Sciatic nerve (tissue), 2 donors: ENCODE results near the gene EHF. TPM values are rescaled to one million over a fixed set of nuclear protein-coding genes. Genes with fewer than 3 reads are reported as not detected.
A peak's percentile ranks its signal among the peaks of the same experiment; 100 is the strongest.

ENCODE experiments used
- ATAC-seq: fragments of 200-7000 bp; cut with Tn5 transposase; one replicate; pipeline ENCODE4 v1.9.1; 2020; ENCODE audit warnings: mild to moderate bottlenecking, moderate library complexity
- DNase-seq: peaks from one replicate; pipeline ENCODE4 v3.0.0-alpha.2; 2020; ENCODE audit warnings: low spot score
- intact Hi-C: fragments of 100-400 bp; cut with DNase I; formaldehyde crosslinking; loops from one replicate; pipeline ENCODE4 v1.14.2; 2022
- total RNA-seq: library from RNA; stranded (reverse); fragmentation: NEBNext Ultra II Directional; extraction: Animal tissue kit (Norgen Biotek cat#: 25700); gene quantifications from one replicate; pipeline ENCODE4 v1.2.1, GENCODE V29; 2021
- donor health status: DM: no; HTN: no; CAD: no.
- donor health status: DM: no; HTN: no; CAD: no.

Gene EHF
- total RNA-seq, 1 donor from 2014 or later, result 0.18 TPM

DNA sequence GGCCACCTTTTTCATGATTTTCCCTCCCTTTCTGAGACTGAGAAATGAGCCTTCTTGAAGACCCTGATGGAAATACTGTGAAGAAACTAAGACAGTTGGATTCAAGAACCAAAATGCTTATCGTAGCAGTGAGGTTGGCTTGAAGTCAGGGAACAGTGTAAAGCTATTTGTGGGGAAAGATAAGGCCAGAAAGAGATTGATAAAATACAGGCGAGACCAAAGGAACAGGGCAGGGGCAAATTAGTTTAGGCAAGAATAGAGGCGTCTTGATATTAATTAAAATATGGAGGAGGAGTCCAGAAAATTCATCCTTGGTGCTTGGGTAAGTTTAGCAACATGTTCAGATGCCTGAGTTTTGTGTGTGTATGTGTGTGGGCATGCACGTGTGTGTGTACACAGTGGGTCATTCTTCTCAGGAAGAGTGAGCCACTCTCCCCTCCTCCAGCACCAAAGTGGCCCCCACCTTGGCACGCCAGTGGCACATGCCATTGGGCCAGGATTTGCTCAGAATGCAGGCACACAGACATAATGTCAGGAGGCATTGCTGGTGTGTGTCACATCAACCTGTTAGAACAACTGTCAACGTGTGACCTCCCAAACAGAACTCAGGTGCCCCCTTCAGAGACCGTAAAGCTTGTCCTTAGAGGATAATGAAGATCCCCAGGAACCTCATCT is 3.9 kb upstream of the EHF start:
- no peak for ATAC-seq
- DNase-seq, result no peak
- intact Hi-C loops, result no loop called here

DNA sequence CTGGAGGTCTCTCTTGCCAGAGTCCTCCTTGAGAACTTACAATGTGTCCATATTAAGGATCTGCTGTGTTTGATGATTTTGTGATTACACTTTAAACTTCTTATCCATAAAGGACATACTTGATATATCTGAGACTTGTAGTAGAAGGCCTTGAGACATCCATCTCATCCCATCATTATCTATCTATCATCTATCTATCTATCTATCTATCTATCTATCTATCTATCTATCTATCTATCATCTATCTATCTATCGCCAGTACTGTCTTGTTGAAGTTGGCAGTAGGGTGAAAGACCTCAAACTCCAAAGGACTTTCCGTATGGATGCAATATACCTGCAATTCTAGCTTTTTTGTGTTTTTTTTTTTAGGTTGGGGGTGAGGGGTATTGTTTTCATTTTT is 2.5 kb upstream of the EHF start:
- ATAC-seq (no peak), DNase-seq (no peak)
- intact Hi-C loops, result no loop called here

DNA sequence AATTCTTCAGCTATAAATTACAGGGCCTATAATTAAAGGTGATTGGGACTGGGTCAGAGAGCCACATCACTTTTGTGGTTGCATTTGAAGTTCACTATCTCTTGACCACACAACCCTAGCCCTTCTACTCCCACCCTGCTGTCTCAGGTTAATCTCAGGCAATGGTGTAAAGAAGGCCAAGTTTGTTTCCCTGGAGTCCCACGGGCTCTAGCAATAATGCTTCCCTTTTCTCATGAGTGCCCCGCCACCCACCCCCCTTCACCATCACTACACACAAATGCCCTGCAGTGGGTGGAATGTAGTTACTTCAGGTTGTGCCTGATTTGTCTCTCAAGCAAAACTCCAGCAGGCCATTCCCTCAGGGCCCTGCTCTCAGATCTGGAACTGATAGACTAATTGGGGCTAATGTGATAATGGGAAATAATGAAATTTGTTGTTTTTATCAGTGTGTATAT is 1.8 kb upstream of the EHF start:
- no peak for ATAC-seq
- intact Hi-C loops, result no loop called here
- no peak for DNase-seq

DNA sequence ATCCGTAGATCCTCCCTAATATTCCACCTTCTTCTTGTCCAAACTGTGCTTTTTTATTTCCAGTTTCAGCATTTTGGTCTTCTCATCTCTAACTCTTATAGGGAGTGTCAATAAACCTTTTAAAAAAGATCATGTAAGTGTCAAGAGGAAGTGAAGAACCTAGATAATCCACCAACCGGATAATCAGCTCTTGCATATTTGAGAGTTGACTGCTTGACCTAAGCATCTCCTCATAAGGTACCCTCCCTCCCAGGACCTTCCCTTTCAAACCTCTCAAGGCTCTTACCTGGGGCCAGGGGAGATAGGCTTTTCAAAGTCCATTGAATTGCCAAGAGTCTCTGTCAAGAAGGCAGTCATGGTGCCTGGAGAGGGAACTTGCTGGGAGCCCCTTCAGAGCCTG is 691 bp upstream of the EHF start:
- intact Hi-C loops, result no loop called here
- ATAC-seq, result no peak

DNA sequence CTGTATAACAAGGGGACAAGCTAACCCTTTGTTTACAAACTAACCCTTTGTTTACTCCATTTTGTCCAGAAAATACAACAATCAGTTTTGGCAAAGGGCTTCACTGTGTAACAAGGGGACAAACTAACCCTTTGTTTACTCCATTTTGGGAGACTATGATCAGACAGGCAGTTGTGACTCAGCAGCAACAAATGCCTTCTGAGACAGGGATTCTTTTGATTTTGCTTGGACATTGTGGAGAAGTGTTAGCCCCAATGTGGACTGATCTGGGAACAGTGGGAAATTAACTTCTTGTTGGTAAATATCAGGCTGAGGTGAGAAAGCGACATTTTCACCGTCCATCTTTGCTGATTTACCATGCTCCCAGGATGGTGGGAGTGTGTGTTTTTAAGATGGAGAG is 983 bp downstream of the EHF start:
- DNase-seq (no peak), ATAC-seq (no peak)
- intact Hi-C loops, result no loop called here

More for the DNA sequence above, 691 bp upstream of the EHF start:
- no peak for DNase-seq

DNA sequence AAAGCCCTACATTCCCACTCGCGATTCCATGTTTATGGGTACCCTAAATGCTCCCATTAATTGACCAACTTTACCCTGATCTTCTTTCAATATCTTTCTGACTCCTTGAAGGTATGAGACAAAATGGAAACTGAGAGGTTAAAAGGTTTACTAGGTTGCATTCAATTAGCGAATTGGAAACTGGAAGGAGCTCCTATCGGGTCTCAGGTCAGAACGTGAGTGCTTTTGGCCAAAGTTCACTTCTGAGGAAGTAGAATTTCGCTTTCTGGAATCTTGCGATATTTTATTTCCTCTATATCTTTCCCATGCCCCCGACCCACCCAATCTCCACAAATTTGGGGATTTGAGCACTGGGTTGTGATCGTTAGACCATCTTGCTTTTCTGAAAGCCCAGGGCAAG is 2.6 kb downstream of the EHF start:
- no peak for DNase-seq
- ATAC-seq, result no peak
- intact Hi-C loops, result no loop called here

DNA sequence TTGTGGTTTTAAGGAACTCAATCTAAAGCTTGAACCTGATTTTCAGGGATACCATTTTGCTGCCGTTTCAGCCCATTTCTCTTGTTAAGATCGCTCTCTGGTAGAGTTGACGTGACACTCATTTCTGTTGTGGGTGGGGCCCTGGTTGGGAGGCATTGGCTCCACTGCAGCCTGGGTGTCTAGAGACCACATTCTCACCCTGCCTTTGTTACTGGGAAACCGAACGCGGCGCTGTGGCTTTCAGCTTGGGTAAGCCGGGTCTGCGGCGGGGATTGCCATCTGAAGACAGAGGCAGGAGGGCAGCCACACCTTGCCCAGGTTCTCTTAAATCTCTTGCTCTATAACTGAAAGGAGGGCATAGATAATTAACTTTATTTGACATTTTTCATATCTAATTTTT is 3.2 kb downstream of the EHF start:
- DNase-seq (no peak), ATAC-seq (no peak)
- intact Hi-C loops, result no loop called here

DNA sequence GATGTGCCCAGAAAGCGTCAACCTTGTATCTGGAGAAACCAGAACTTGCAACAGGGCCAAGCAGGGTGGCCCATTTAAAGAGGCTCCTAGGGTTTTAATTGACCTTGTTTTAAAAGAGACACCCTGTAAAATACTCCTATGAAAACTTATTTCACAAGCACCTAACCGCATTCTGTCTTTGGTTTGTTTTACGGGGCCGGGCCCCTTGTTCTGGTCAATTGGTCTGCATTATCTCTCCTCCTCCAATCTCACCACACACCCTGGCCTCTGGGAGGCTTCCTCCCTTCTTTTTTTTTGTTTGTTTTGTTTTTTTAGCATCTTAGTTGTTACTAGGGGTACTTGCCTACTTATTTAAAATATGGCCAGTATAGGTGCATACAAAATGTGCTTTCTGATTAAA is 4.7 kb downstream of the EHF start:
- intact Hi-C loops, result no loop called here
- no peak for ATAC-seq
- DNase-seq, result no peak

DNA sequence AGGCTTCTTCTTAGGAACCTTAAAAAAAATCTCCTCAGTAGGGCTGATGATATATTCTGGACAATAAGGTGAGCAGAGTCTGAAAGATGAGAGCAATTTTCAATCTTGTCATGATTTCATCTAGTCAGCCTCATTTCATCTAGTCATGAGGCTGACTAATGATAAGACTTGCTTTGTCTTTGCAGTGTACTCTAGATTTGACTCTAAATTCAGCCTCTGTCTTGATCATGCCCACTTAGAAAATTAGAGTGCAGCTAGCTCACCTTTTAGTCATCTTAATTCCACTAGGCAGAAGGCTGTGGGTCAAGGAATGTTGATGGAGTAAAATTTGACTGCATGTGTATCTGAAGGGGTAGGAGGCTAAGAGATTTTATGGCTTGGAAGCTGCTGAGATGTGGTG is 5.5 kb downstream of the EHF start:
- no peak for DNase-seq
- no peak for ATAC-seq
- intact Hi-C loops, result no loop called here

DNA sequence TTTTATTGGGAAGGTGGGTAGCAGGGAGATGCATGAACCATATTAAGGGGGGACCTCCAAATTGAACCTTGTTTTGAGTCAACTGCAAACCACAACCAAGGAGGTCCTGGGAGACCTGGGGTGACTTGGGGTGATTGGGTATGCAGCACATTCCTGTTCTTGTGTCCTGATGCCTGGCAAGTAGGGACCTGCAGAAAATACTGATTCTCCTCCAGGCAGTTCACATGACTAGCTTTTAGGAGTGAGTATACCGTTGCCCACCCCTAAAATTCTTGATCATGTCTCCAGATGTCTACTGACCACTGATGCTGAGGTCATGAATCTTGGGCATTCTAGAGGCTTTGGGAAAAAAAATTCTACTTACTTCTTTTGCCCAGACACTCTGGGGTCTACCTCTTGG is 6.3 kb downstream of the EHF start:
- DNase-seq (no peak), ATAC-seq (no peak)
- intact Hi-C loops, result no loop called here

DNA sequence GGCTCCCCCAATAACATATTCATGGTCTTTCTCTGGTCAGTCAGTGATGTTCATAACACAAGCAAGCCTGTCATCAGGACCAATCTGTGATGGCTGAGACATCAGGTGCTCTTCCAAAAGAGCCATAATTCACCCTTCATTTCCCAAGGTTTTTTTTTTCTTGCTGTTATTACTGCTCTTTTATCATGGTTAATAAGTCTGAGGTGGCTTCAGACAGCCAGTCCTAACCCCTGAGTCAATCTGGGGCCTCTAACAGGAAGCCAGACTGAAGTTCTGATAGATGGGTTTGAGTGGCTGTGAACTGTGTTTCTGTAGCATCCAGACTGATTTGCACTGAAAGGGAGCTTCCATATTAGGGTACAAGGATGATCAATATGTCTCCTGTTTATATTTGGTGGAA is 8.8 kb downstream of the EHF start:
- ATAC-seq, result no peak
- DNase-seq, result no peak
- intact Hi-C loops, result no loop called here

DNA sequence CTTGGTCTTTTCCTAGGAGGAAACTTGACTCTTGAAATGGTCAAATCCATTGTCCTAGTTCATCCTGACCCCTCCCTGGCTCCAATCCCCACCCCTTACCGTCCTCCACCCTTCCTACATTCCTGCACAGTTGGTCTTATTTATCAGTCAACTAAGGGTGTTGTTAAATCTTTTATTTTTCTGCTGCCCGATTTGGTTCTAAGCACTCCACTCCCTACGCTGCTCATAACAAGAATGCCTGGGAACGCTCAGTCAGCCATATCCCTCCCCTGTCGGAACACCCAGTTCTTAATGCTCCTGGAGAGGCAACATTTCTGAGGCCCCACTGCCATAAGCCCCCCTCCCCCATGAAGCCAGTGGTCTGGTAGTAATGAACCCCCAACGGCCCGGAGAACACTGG is 9.7 kb downstream of the EHF start:
- peak; percentile 54 for ATAC-seq
- intact Hi-C loops, result no loop called here
- DNase-seq, result no peak

DNA sequence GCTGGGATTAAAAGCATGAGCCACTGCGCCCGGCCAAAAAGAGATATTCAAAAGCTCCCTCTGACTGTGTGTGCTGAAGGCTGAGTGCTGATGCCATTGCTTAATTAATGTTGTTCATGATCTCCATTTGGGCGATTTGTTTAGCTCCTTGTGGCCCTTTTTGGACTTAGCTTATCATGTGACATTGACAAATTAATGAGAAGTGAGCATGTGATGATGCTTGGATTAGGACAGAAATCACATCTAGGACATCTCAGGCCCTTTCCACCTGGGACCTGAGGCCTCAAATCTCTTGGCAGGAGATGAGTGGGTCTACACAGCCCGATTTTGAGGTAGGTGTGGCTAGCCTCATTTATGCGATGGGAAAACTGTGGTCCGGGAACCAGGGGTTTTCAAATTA is 10.4 kb downstream of the EHF start:
- DNase-seq, result no peak

DNA sequence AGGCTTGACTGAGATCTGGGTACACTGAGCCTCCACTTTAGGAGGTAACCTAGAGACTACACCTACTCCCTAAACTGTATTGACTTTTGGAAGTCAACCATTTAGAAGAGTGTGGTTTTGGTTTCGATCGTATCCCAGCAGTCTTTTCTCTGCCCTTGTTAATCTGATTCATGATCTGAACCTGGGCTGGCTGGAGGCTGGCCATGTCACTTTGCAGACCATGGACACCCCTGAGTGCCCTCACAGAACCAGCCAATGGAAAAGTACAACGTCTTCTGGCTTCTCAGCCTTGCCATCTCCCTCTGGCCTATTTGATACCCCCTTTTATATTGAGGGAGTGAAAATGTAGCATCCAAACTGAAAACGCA is 10.8 kb downstream of the EHF start:
- intact Hi-C loops, result no loop called here
- ATAC-seq, result no peak

More for the DNA sequence above, 10.4 kb downstream of the EHF start:
- ATAC-seq, result no peak
- intact Hi-C loops, result no loop called here

DNA sequence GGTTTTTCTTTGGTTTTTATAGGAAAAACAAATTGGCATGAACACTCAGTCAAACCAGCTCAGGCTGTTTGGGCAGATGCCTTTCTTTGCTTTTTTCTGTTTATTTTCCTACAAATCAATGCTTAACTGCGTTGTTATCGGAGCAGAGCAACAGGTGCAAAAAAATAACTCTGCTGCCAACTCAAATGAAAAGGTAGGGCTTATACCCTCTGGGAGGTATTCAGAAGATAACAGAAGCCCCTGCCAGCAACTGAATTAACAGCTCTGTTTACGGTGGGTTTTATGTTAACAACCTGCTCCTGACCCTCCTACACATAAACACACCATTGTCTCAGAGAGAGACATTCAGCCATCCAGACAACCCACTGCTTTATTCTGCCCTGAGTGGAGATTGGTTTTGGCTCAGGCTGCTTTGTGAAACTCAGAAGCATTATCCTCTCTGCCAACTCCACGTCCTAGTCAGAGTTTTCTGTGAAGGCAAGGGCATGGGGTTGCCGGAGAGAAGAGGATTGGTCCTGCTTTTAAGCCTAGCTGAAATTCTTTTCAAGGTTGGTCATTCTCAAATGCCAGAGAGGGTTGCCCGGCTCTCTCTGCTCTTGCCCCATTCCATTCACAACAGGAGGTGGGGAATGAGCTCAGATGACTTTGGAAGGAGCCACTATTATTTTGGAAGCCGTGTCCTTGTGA is 11.4 kb downstream of the EHF start:
- intact Hi-C loops, result no loop called here
- no peak for DNase-seq
- peak; percentile 49 for ATAC-seq

More for the DNA sequence above, 10.8 kb downstream of the EHF start:
- no peak for DNase-seq

DNA sequence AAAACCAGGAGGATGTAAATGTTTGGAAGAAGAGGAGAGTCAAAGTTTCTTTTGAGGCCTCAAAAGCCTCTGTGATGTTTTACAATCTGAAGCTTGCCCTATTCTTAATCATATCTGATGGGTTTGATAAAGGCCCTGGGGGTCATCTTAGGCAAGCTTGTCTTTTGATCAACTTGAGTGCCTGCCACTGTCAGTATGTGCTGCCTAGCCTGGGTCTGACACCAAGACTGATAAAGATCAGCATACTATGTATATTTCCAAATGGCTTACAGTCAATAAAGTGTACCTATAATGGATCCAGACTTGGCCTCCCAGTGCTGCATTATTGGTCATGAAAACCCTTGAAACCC is 12.7 kb downstream of the EHF start:
- intact Hi-C loops, result no loop called here
- no peak for DNase-seq
- ATAC-seq, result no peak

DNA sequence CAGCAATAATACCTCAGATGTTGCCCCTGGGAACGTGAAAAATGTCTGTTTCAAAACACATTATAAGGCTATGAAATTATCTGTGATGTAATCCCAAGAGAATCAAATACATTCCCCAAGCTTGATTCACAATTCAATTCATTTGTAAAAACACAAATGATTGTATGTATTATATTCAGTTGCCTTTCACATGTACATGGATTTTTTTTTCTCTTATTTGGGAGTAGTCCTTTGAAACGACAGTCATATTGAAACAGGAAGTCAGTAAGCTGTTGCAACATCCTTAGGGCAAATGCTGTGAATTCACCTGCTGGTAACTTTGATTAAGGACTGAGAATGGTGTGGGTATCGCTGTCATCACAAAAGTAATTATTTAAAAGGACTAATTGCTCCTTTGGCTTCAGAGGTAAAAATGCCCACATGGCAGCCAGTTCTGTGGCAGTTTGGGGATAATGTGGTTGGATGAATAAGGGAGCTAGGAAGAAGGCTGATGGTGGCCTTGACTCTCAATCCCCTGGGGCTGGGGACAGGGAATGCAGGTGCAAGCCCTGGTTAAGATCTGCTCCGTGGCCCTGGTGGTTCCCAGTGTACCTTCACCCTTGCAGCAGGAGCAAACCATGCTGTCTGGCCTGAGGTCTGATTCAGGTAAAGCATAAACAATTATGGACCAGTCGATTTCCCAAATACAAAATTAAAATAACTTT is 13.2 kb downstream of the EHF start:
- DNase-seq (no peak), ATAC-seq (no peak)
- intact Hi-C loops, result no loop called here

DNA sequence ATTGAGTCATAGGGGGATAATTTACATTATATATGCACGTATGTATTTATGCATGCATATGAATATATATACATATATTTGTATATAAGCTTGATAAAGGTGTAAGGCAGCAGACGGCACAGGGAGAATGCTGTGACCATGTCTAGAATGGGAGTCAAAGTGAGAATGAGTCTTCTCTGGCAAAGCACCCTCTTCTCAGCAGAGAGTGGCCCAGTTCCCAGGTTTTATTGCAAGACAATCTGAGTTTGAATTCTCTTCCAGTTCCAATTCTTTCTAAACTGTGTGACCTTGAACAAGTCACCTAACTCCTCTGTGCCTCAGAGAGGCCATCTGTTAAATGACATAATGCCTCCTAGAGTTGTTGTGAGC is 13.8 kb downstream of the EHF start:
- ATAC-seq, result no peak
- intact Hi-C loops, result no loop called here
- no peak for DNase-seq

DNA sequence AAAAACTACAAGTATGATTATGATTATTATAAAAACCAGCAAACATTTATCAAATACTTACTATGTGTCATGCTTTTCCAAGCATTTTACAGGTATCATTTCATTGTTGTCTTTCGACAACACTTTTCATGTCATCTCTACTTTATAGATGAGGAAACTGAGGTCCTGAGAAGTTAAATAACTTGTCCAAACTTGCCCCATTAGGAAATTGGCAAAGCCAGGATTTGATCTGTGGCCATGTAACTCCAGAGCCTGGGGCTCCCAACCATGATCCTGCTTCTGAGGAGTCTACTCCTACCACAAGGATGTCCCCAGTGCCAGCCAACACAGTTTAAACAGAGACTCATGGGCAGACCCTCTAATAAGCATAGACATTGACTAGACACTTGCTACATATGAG is 15.2 kb downstream of the EHF start:
- intact Hi-C loops, result no loop called here
- DNase-seq (no peak), ATAC-seq (no peak)

DNA sequence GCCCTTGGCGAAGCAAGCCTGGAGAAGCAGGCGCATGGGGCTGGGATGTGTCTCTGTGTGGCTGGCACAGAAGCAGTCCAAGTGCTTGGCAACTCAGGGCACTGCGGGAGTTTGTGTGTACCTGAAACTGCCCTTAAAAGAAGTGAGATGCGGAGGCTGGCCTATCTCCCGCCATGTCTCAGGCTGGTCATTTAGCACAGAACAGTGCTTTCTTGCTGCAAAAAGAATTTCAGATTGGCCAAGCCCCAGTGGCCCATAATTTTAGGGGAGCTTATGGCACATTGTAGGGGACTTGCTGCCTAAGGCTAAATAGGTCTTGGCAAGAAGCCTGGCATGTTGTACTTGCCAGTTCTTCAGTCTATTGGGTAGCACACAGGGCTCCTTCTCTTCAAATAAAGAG is 16.4 kb downstream of the EHF start:
- intact Hi-C loops, result no loop called here
- DNase-seq (no peak), ATAC-seq (no peak)

DNA sequence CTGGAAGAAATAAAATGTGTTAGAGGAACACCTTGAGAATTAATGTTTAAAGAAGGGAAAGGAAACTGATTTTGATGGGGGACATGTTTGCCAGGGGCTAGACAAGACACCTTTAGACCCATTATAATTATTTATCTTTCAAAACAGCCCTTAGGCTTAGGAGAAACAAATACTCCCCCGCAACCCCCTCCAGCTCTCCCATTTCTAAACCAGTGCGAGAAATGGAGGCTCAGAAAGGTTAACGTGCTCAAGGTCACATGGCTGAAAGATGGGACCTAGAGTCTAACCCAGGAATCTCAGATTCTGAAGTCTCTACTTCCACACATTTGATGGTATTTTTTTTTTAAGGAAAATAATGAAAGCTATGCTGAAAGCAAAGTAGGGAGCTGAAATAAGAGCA is 18.0 kb downstream of the EHF start:
- ATAC-seq, result no peak
- no peak for DNase-seq
- intact Hi-C loops, result no loop called here
